ENCODE results near the gene RNASE12.

- no peak for TF ChIP-seq YY1 (IDR thresholded peaks at IDR 0.05; ENCODE audit: insufficient read depth, insufficient read length)
- TF ChIP-seq ZNF274 (IDR thresholded peaks at IDR 0.05; ENCODE audit: low read depth, low read length), result no peak
- no peak for TF ChIP-seq SUZ12 (IDR thresholded peaks at IDR 0.05; ENCODE audit: extremely low read depth, insufficient read depth, insufficient read length)
Measured at GRCh38 chr14:20555845-20556244, 35.3 kb downstream of the RNASE12 start.
